Heart left ventricle (tissue), 13 donors: ENCODE results near the gene DKKL1.

Source experiments
- CTCF ChIP-seq, 12 donors: fragments of 200-600 bp; sonication (generic) in 4 of 12; IDR thresholded peaks; one replicate each; pipeline versions ENCODE4 v1.5.0 to v1.8.0; 2018 to 2022; ENCODE audit warnings: antibody characterized with exemption in 12 of 12, mild to moderate bottlenecking in 5 of 12
- POLR2A ChIP-seq, 2 donors: fragments of 450-650 bp; IDR thresholded peaks; one replicate each; pipeline ENCODE4 v1.6.1; 2017; ENCODE audit warnings: antibody characterized with exemption in 2 of 2, mild to moderate bottlenecking in 2 of 2, moderate library complexity in 2 of 2
- donor health status: ischemic (EF 13 %, LVEDD 7.1; RV severe dilation, severe dysfunction).
- donor health status: DM: no; HTN: yes; CAD: no.
- donor health status: DM: no; HTN: no; CAD: no.
- donor health status: ischemic (EF 25% LVEDD 6.9; RV normal size, moderate dysfunction).
- donor health status: ischemic (EF 25% LVEDD 5.7; RV mildly dilated, moderate dysfunction).
- donor health status: ischemic (EF 35%, LVEDD 5.7; RV mildly dilated, moderate dysfunction).
- donor health status: nonischemic (EF 11% LVEDD 7.7; RV severe dilation, severe dysfunction).
- donor health status: DM: yes; HTN: yes; CAD: no.
- donor health status: PGD.
- donor health status: ischemic (EF 29% LVEDD 5.4; RV normal size, mild dysfunction).
- donor health status: nonischemic (EF 23%, LVEDD 6.1; RV moderate dilation, normal function).

GRCh38 chr19:49419173-49419572, 55.5 kb downstream of the DKKL1 start:
- TF ChIP-seq CTCF (IDR thresholded peaks at IDR 0.05) (no peak), POLR2A (IDR thresholded peaks at IDR 0.05) (no peak)
